Measurements from ENCODE around the gene SPHK1.

SPHK1 gene

GRCh38 chr17:76384987-76385891 is 830 bp downstream of the SPHK1 start:
- peak; percentile 68 for DNase-seq

- DNase-seq, result peak; percentile 81
Observed at GRCh38 chr17:76385892-76386786, 1.7 kb downstream of the SPHK1 start.

GRCh38 chr17:76386966-76387765 is 2.8 kb downstream of the SPHK1 start:
- no peak for DNase-seq

- DNase-seq, result no peak
Observed at GRCh38 chr17:76388966-76389888, 4.8 kb downstream of the SPHK1 start.

GRCh38 chr17:76390003-76390421 is 5.6 kb downstream of the SPHK1 start:
- no peak for DNase-seq

- DNase-seq, result no peak
Observed at GRCh38 chr17:76391200-76391715, 6.8 kb downstream of the SPHK1 start.

- no peak for DNase-seq
Observed at GRCh38 chr17:76394166-76394565, 9.8 kb downstream of the SPHK1 start.

- DNase-seq, result no peak
Observed at GRCh38 chr17:76395980-76396379, 11.6 kb downstream of the SPHK1 start.

- DNase-seq, result no peak
Observed at GRCh38 chr17:76397184-76397583, 12.8 kb downstream of the SPHK1 start.

- peak; percentile 75 for DNase-seq
Observed at GRCh38 chr17:76397687-76398522, 13.5 kb downstream of the SPHK1 start.

GRCh38 chr17:76398523-76399174 is 14.2 kb downstream of the SPHK1 start:
- no peak for DNase-seq

GRCh38 chr17:76399175-76400172 is 15.1 kb downstream of the SPHK1 start:
- DNase-seq, result no peak

- DNase-seq, result no peak
Observed at GRCh38 chr17:76402711-76403110, 18.3 kb downstream of the SPHK1 start.

- no peak for DNase-seq
Observed at GRCh38 chr17:76404256-76404655, 19.8 kb downstream of the SPHK1 start.

GRCh38 chr17:76404976-76405563 is 20.7 kb downstream of the SPHK1 start:
- DNase-seq, result no peak

- no peak for DNase-seq
Observed at GRCh38 chr17:76405607-76405966, 21.2 kb downstream of the SPHK1 start.

GRCh38 chr17:76405967-76406647 is 21.7 kb downstream of the SPHK1 start:
- peak; percentile 28 for DNase-seq

- DNase-seq, result no peak
Observed at GRCh38 chr17:76407509-76407908, 23.1 kb downstream of the SPHK1 start.
